OCI-LY1 (cell line): ENCODE data around the gene TNFRSF21.

Experiments used
- EZH2 ChIP-seq: fragments of 200-600 bp; sonication (generic), shearing (Covaris generic); IDR thresholded peaks from 2 replicates; pipeline ENCODE4 v1.8.0; 2017; ENCODE audit warnings: borderline replicate concordance, mixed run types, mild to moderate bottlenecking, antibody characterized with exemption, low read length, moderate library complexity, mixed read lengths
- TF ChIP-seq, protein P1 (sequence below): fragments of 200-600 bp; sonication (generic), shearing (Covaris generic); IDR thresholded peaks from 2 replicates; pipeline ENCODE4 v1.5.1; 2017; ENCODE audit warnings: mild to moderate bottlenecking, antibody characterized with exemption, low read length, moderate library complexity, mixed read lengths

GRCh38 chr6:47231151-47231550 lies 78.6 kb downstream of the TNFRSF21 start:
- TF ChIP-seq, protein P1, sequence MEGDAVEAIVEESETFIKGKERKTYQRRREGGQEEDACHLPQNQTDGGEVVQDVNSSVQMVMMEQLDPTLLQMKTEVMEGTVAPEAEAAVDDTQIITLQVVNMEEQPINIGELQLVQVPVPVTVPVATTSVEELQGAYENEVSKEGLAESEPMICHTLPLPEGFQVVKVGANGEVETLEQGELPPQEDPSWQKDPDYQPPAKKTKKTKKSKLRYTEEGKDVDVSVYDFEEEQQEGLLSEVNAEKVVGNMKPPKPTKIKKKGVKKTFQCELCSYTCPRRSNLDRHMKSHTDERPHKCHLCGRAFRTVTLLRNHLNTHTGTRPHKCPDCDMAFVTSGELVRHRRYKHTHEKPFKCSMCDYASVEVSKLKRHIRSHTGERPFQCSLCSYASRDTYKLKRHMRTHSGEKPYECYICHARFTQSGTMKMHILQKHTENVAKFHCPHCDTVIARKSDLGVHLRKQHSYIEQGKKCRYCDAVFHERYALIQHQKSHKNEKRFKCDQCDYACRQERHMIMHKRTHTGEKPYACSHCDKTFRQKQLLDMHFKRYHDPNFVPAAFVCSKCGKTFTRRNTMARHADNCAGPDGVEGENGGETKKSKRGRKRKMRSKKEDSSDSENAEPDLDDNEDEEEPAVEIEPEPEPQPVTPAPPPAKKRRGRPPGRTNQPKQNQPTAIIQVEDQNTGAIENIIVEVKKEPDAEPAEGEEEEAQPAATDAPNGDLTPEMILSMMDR, result no peak
- TF ChIP-seq EZH2, result no peak
